NCI-H1092 treated with DMSO at 0.1 percent for 48 hours (cell line): Measurements from ENCODE around the gene CRACR2B.

ENCODE experiments used
- DNase-seq: peaks from one replicate; lab custom pipeline; 2025; lab: John Stamatoyannopoulos, UW

CRACR2B gene

GRCh38 chr11:827146-827896, 398 bp upstream of the CRACR2B start:
- DNase-seq: no peak

GRCh38 chr11:828506-829175, 922 bp downstream of the CRACR2B start:
- no peak for DNase-seq

- DNase-seq: no peak
Observed at GRCh38 chr11:829176-829846, 1.6 kb downstream of the CRACR2B start.

- DNase-seq: no peak
Observed at GRCh38 chr11:829847-830294, 2.2 kb downstream of the CRACR2B start.

- DNase-seq: peak; percentile 80
Observed at GRCh38 chr11:830295-831117, 2.8 kb downstream of the CRACR2B start.

GRCh38 chr11:831118-831864, 3.6 kb downstream of the CRACR2B start:
- peak; percentile 56 for DNase-seq

- DNase-seq: no peak
Observed at GRCh38 chr11:831961-832528, 4.3 kb downstream of the CRACR2B start.

- peak; percentile 9 for DNase-seq
Observed at GRCh38 chr11:832529-833113, 4.9 kb downstream of the CRACR2B start, which contains the start of gene CD151. Gene CD151 (plus strand): TSS chr11:832952. CDS start chr11:836070, 3,118 bp downstream.

- DNase-seq: peak; percentile 21
Observed at GRCh38 chr11:833114-833791, 5.5 kb downstream of the CRACR2B start.

GRCh38 chr11:833849-834311, 6.2 kb downstream of the CRACR2B start:
- no peak for DNase-seq

- no peak for DNase-seq
Observed at GRCh38 chr11:834371-835316, 6.9 kb downstream of the CRACR2B start.

GRCh38 chr11:836274-836673, 8.6 kb downstream of the CRACR2B start:
- no peak for DNase-seq

- DNase-seq: no peak
Observed at GRCh38 chr11:836700-837099, 9.0 kb downstream of the CRACR2B start.

GRCh38 chr11:837189-837989, 9.7 kb downstream of the CRACR2B start:
- DNase-seq: no peak

GRCh38 chr11:837990-838307, 10.2 kb downstream of the CRACR2B start:
- no peak for DNase-seq

GRCh38 chr11:838441-839279, 10.9 kb downstream of the CRACR2B start:
- no peak for DNase-seq

GRCh38 chr11:839280-839623, 11.5 kb downstream of the CRACR2B start:
- no peak for DNase-seq
